MCF 10A (cell line): ENCODE measurements around the gene PTPRN2. TPM values are rescaled to one million over a fixed set of nuclear protein-coding genes. Genes with fewer than 3 reads are reported as not detected.

Experiments
- BruUV-seq: library from RNA; stranded (reverse); fragments of 400-500 nt; replicated peaks from 2 replicates; lab custom pipeline; 2021; lab: Mats Ljungman, UMichigan
- CTCF ChIA-PET: fragments of 300-600 bp; sonication (Branson Sonifier 250); formaldehyde crosslinking; extraction: SDS; loops from one replicate; lab custom pipeline; 2021; ENCODE audit warnings: antibody characterized with exemption, inconsistent platforms; lab: Yijun Ruan, JAX
- POLR2A ChIA-PET: fragments of 300-600, 350-650 bp; sonication (Branson Sonifier 250); formaldehyde crosslinking; extraction: SDS; loops from one replicate; lab custom pipeline; 2020; ENCODE audit warnings: antibody characterized with exemption, inconsistent platforms; lab: Yijun Ruan, JAX
- DNase-seq: peaks from one replicate; pipeline ENCODE4 v3.0.0-alpha.2; 2018; ENCODE audit not compliant: unreplicated experiment
- H3K27ac Mint-ChIP-seq: one replicate; pipeline ENCODE4 v1.8.0; 2022; ENCODE audit warnings: mild to moderate bottlenecking, low read depth, mixed read lengths; ENCODE audit not compliant: unreplicated experiment
- H3K27me3 Mint-ChIP-seq: one replicate; pipeline ENCODE4 v1.8.0; 2022; ENCODE audit warnings: mixed read lengths; ENCODE audit not compliant: insufficient read depth, unreplicated experiment
- H3K36me3 Mint-ChIP-seq: one replicate; pipeline ENCODE4 v1.8.0; 2022; ENCODE audit warnings: mild to moderate bottlenecking, moderate library complexity, mixed read lengths; ENCODE audit not compliant: insufficient read depth, unreplicated experiment
- H3K4me1 Mint-ChIP-seq: one replicate; pipeline ENCODE4 v1.8.0; 2022; ENCODE audit warnings: mixed read lengths; ENCODE audit not compliant: insufficient read depth, unreplicated experiment
- H3K4me3 Mint-ChIP-seq: one replicate; pipeline ENCODE4 v1.8.0; 2022; ENCODE audit warnings: mild to moderate bottlenecking, moderate library complexity, mixed read lengths; ENCODE audit not compliant: unreplicated experiment
- H3K9me3 Mint-ChIP-seq: one replicate; pipeline ENCODE4 v1.8.0; 2022; ENCODE audit warnings: mixed read lengths; ENCODE audit not compliant: unreplicated experiment
- intact Hi-C: fragments of 100-400 bp; cut with micrococcal nuclease; formaldehyde crosslinking; loops from 2 replicates; pipeline ENCODE4 v1.14.1; 2022
- total RNA-seq: library from RNA; stranded (reverse); gene quantifications from 2 replicates; pipeline ENCODE4 v1.2.3, GENCODE V29; 2022
- TF ChIP-seq, protein P1 (sequence below): fragments of 200-600 bp; IDR thresholded peaks from one replicate; pipeline ENCODE4 v1.8.0; 2022; ENCODE audit warnings: antibody characterized with exemption, mild to moderate bottlenecking; ENCODE audit not compliant: unreplicated experiment

PTPRN2 gene
- total RNA-seq, 1 experiment from 2014 or later = 4.5 TPM

- Mint-ChIP-seq H3K27ac (no peak overlapping the region), H3K4me1 (no peaks in the 10 kb centered on the region), H3K4me3 (no peak overlapping the region), H3K27me3 (no peaks in the 10 kb centered on the region), H3K36me3 (peaks cover 14% of the 10 kb centered on the region), H3K9me3 (peaks cover 32% of the 10 kb centered on the region)
- CTCF ChIA-PET = no interaction called here
- intact Hi-C loops = no loop called here
- DNase-seq = no peak
- POLR2A ChIA-PET = no interaction called here
- TF ChIP-seq, protein P1, sequence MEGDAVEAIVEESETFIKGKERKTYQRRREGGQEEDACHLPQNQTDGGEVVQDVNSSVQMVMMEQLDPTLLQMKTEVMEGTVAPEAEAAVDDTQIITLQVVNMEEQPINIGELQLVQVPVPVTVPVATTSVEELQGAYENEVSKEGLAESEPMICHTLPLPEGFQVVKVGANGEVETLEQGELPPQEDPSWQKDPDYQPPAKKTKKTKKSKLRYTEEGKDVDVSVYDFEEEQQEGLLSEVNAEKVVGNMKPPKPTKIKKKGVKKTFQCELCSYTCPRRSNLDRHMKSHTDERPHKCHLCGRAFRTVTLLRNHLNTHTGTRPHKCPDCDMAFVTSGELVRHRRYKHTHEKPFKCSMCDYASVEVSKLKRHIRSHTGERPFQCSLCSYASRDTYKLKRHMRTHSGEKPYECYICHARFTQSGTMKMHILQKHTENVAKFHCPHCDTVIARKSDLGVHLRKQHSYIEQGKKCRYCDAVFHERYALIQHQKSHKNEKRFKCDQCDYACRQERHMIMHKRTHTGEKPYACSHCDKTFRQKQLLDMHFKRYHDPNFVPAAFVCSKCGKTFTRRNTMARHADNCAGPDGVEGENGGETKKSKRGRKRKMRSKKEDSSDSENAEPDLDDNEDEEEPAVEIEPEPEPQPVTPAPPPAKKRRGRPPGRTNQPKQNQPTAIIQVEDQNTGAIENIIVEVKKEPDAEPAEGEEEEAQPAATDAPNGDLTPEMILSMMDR = no peak
- no TSS peak for BruUV-seq
Measured at GRCh38 chr7:157795643-157796042, 792.0 kb downstream of the PTPRN2 start.

DNA sequence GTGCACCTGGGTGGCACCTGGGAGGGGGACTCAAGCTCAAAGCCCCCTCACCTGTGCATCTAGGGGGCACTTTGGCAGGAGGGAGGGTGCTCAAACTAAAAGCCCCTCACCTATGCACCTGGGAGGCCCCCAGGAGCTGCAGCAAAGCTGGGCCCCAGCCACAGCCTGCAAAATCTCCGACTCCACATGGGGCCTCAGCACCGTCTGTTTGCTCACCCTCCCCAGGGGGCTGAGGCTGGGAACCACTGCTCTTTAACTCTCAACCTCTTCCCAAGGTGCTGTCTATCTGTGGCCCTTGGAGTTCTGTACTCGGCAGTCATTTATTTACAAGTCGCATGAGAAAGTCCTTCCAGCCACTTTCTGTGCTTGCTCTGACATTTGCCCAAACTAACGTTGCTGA is 792.4 kb downstream of the PTPRN2 start:
- peaks cover 32% of the 10 kb centered on the region for H3K9me3 Mint-ChIP-seq
- H3K36me3 Mint-ChIP-seq = peaks cover 11% of the 10 kb centered on the region
- no TSS peak for BruUV-seq
- no peaks in the 10 kb centered on the region for H3K27me3 Mint-ChIP-seq
- DNase-seq = no peak
- H3K4me1 Mint-ChIP-seq = no peaks in the 10 kb centered on the region
- intact Hi-C loops = no loop called here
- H3K4me3 Mint-ChIP-seq = no peak overlapping the region
- CTCF ChIA-PET = interaction anchor here (0.6 kb wide), 1 partner anchor 363 kb away, joined by 3 read pairs; no protein-coding TSS in a partner anchor
- no peak overlapping the region for H3K27ac Mint-ChIP-seq
- POLR2A ChIA-PET = no interaction called here
- TF ChIP-seq, protein P1 = no peak

DNA sequence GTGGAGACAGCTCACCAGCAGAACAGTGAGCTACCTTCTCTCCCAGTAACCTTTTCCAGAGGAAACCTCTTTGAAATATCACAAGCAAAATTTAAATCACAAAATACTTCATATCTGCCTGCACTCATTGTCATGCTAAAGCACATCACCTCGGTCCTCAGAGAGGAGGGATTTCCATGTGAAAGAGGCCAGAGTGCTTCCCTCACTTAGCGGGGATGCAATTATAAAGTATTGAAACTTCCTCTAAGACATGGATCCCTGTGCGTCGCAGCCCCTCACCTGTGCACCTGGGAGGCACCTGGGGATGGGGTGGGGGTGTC is 792.9 kb downstream of the PTPRN2 start:
- CTCF ChIA-PET = interaction anchor here (0.6 kb wide), 1 partner anchor 362 kb away, joined by 3 read pairs; no protein-coding TSS in a partner anchor
- intact Hi-C loops = no loop called here

DNA sequence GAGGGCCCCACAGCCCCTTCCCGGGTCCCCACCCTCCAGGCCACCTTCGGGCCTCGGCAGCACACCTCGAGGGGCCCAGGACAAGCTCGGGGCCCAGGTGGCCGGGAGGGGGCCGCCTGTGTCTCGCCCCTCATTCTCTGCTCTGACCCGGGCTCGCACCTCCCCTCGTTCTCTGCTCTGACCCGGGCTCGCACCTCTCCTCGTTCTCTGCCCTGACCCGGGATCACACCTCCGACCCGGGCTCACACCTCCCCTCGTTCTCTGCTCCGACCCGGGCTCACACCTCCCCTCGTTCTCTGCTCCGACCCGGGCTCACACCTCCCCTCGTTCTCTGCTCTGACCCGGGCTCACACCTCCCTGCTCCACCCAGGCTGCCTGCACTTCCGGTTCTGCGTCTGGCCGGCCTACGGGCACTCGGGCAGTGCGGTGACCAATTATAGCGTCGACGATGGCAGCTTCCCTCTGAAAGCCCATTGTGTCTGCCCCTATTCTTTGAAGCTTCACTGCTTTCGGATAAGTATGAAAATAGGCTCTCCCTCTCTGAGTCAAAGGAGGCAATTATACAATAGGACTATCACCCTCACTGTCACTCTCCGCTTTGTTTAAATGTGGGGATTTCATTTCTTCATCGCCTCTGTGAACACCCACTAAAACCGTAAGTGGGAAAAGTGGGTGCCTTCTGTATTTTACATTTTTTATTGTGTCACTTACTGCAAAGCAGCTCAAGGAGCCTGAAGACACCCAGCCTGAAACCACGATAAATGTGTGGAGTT is 793.5 kb downstream of the PTPRN2 start:
- TF ChIP-seq, protein P1 = no peak
- no peak overlapping the region for H3K27ac Mint-ChIP-seq
- CTCF ChIA-PET = interaction anchor here (0.6 kb wide), 1 partner anchor 362 kb away, joined by 3 read pairs; no protein-coding TSS in a partner anchor
- no peaks in the 10 kb centered on the region for H3K27me3 Mint-ChIP-seq
- peaks cover 7% of the 10 kb centered on the region for H3K36me3 Mint-ChIP-seq
- H3K4me3 Mint-ChIP-seq = no peak overlapping the region
- no peaks in the 10 kb centered on the region for H3K4me1 Mint-ChIP-seq
- peaks cover 39% of the 10 kb centered on the region for H3K9me3 Mint-ChIP-seq
- intact Hi-C loops = no loop called here
- no TSS peak for BruUV-seq
- no peak for DNase-seq
- POLR2A ChIA-PET = no interaction called here

More for the DNA sequence above, 792.9 kb downstream of the PTPRN2 start:
- peaks cover 7% of the 10 kb centered on the region for H3K36me3 Mint-ChIP-seq
- H3K27ac Mint-ChIP-seq = no peak overlapping the region
- no peaks in the 10 kb centered on the region for H3K27me3 Mint-ChIP-seq
- no peak for DNase-seq
- no peak overlapping the region for H3K4me3 Mint-ChIP-seq
- BruUV-seq = no TSS peak
- peaks cover 35% of the 10 kb centered on the region for H3K9me3 Mint-ChIP-seq
- no peaks in the 10 kb centered on the region for H3K4me1 Mint-ChIP-seq
- POLR2A ChIA-PET = no interaction called here
- TF ChIP-seq, protein P1 = no peak
